Smooth muscle cell (in vitro differentiated cells): ENCODE measurements around the gene SLC35F4. TPM values are rescaled to one million over a fixed set of nuclear protein-coding genes. Genes with fewer than 3 reads are reported as not detected.

Experiments
- DNase-seq: peaks from one replicate; lab custom pipeline; 2025; ENCODE audit not compliant: unreplicated experiment; lab: John Stamatoyannopoulos, UW
- H2AFZ ChIP-seq: fragments of 200-600 bp; sonication (generic); 2 replicates; pipeline ENCODE4 v1.6.0; 2016; ENCODE audit warnings: antibody characterized with exemption, low read depth, mild to moderate bottlenecking
- H3F3A ChIP-seq: fragments of 200-600 bp; sonication (generic); 2 replicates; pipeline ENCODE4 v1.6.0; 2017; ENCODE audit warnings: antibody characterized with exemption, low read depth
- H3K27ac ChIP-seq: fragments of 200-600 bp; sonication (generic); 2 replicates; pipeline ENCODE4 v1.5.1; 2016; ENCODE audit warnings: low read depth, mild to moderate bottlenecking
- H3K27me3 ChIP-seq: fragments of 200-600 bp; sonication (generic); 2 replicates; pipeline ENCODE4 v1.6.1; 2016; ENCODE audit warnings: low read depth, mild to moderate bottlenecking
- H3K36me3 ChIP-seq: fragments of 200-600 bp; sonication (generic); 2 replicates; pipeline ENCODE4 v1.5.1; 2016; ENCODE audit warnings: low read depth
- H3K4me1 ChIP-seq: fragments of 200-600 bp; sonication (generic); 2 replicates; pipeline ENCODE4 v1.5.1; 2016; ENCODE audit warnings: low read depth
- H3K4me2 ChIP-seq: fragments of 200-600 bp; sonication (generic); 2 replicates; pipeline ENCODE4 v1.6.0; 2016; ENCODE audit warnings: mild to moderate bottlenecking
- H3K4me3 ChIP-seq: fragments of 200-600 bp; sonication (generic); 2 replicates; pipeline ENCODE4 v1.5.1; 2016; ENCODE audit warnings: mild to moderate bottlenecking
- H3K79me2 ChIP-seq: fragments of 200-600 bp; sonication (generic); 2 replicates; pipeline ENCODE4 v1.6.0; 2016; ENCODE audit warnings: low read depth, mild to moderate bottlenecking
- H3K9ac ChIP-seq: fragments of 200-600 bp; sonication (generic); 2 replicates; pipeline ENCODE4 v1.6.0; 2016; ENCODE audit warnings: low read depth
- H3K9me3 ChIP-seq: fragments of 200-600 bp; sonication (generic); replicated peaks from 2 replicates; pipeline ENCODE4 v1.5.1; 2016; ENCODE audit warnings: low read depth
- H4K20me1 ChIP-seq: fragments of 200-600 bp; sonication (generic); 2 replicates; pipeline ENCODE4 v1.6.0; 2016; ENCODE audit warnings: low read depth
- WGBS: methylation state at CpG from one replicate; pipeline ENCODE4 v1.1.7; 2016; ENCODE audit warnings: low lambda C conversion rate; 5-methylcytosine and 5-hydroxymethylcytosine counted together
- polyA plus RNA-seq: library from polyadenylated mRNA; unstranded; fragments of >200 nt; fragmentation: Nextera tagmentation; extraction: Ambion mirVana; gene quantifications from 2 replicates; pipeline ENCODE4 v1.2.1, GENCODE V29; 2016
- total RNA-seq: library from RNA; depleted of rRNA; stranded (reverse); fragments of >200 nt; gene quantifications from 2 replicates; pipeline ENCODE4 v1.2.3, GENCODE V29; 2014
- TF ChIP-seq, protein P1 (sequence below): fragments of 200-600 bp; sonication (generic); IDR thresholded peaks from 2 replicates; pipeline ENCODE4 v1.5.1; 2017; ENCODE audit warnings: borderline replicate concordance, mild to moderate bottlenecking, antibody characterized with exemption; ENCODE audit not compliant: insufficient read depth, poor library complexity, severe bottlenecking

The SLC35F4 gene
- total and polyA plus RNA-seq, 2 experiments from 2014 or later, result not detected

DNA sequence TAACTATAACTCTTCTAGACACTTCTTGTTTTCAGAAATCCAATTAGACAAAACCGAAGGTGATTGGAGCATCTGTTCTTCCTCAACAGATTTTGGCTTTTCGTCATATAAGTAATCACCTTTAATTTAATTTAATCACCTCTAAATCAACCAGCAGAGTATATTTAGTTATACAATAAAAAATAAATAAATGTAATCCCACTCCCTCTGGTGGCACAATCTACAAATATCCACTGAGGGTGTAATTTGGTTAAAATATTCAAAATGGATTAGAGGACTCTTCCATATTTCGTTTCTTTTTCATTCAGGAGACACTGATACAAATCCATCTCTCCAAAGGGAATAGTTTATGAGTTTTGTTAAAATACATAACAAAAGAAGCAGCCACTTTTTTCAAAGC is 18.3 kb upstream of the SLC35F4 start:
- Histone ChIP-seq H3K27me3 (peaks cover 18% of the 10 kb centered on the region), H3K9ac (no peak overlapping the region), H3K9me3 (no peaks in the 10 kb centered on the region), H3K27ac (no peak overlapping the region), H3K4me3 (no peak overlapping the region), H4K20me1 (no peaks in the 10 kb centered on the region), H3K79me2 (no peaks in the 10 kb centered on the region), H3K4me2 (no peak overlapping the region), H2AFZ (no peak overlapping the region), H3K36me3 (no peaks in the 10 kb centered on the region), H3K4me1 (no peaks in the 10 kb centered on the region), H3F3A (no peaks in the 10 kb centered on the region)
- TF ChIP-seq, protein P1, sequence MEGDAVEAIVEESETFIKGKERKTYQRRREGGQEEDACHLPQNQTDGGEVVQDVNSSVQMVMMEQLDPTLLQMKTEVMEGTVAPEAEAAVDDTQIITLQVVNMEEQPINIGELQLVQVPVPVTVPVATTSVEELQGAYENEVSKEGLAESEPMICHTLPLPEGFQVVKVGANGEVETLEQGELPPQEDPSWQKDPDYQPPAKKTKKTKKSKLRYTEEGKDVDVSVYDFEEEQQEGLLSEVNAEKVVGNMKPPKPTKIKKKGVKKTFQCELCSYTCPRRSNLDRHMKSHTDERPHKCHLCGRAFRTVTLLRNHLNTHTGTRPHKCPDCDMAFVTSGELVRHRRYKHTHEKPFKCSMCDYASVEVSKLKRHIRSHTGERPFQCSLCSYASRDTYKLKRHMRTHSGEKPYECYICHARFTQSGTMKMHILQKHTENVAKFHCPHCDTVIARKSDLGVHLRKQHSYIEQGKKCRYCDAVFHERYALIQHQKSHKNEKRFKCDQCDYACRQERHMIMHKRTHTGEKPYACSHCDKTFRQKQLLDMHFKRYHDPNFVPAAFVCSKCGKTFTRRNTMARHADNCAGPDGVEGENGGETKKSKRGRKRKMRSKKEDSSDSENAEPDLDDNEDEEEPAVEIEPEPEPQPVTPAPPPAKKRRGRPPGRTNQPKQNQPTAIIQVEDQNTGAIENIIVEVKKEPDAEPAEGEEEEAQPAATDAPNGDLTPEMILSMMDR, result peak; percentile 20
- 83% methylated on average over 3 of the region's 3 CpGs for WGBS
- no peak for DNase-seq

DNA sequence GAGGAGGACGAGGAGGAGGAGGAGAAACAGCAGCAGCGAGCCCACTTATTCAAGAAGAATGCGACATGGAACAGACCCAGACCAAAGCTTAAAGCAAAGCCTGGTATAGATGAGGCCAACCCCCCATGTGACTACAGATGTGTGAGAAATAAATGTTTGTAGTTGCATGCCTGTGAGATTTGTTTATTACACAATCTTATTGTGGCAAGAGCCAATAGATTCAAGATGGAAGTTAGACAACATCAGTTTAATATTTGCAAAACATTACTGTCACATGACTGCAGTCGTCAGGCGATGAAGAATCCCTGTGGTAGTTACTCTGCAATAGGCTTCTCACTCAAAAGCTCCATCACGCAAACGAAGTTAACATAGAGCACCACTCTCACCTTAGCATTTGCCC is 17.2 kb upstream of the SLC35F4 start:
- Histone ChIP-seq H3K4me2 (no peak overlapping the region), H3K27me3 (peaks cover 18% of the 10 kb centered on the region), H3F3A (no peaks in the 10 kb centered on the region), H3K36me3 (no peaks in the 10 kb centered on the region), H3K79me2 (no peaks in the 10 kb centered on the region), H3K27ac (no peak overlapping the region), H2AFZ (no peak overlapping the region), H4K20me1 (no peaks in the 10 kb centered on the region), H3K4me1 (no peaks in the 10 kb centered on the region), H3K4me3 (no peak overlapping the region), H3K9me3 (no peaks in the 10 kb centered on the region), H3K9ac (no peak overlapping the region)
- DNase-seq, result no peak
- 72% methylated on average over 7 of the region's 7 CpGs for WGBS
- TF ChIP-seq, protein P1, result no peak

DNA sequence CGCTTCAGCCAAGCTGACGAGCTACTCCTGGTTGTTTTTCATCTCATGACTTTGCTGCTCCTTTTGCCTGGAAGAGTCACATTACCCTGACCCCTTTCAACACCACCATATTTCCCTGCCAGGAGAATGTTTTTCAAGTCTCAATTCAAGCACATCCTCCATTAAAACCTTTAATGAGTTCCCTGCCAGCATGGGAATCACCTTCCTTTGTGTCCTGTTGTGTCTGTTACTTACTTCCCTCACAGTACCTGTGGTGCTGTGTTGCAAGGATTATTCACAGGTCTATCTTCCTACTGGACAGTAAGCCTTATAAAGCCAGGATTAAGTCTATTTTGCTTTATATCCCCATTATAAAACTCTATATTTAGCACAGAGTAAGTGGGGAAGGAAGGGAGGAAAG is 13.6 kb upstream of the SLC35F4 start:
- H3K9me3 ChIP-seq, result no peaks in the 10 kb centered on the region
- no peak overlapping the region for H3K4me2 ChIP-seq
- WGBS, result 73% methylated on average over 2 of the region's 2 CpGs
- H3K36me3 ChIP-seq, result no peaks in the 10 kb centered on the region
- no peak overlapping the region for H3K9ac ChIP-seq
- TF ChIP-seq, protein P1, result no peak
- no peak overlapping the region for H3K27ac ChIP-seq
- no peak overlapping the region for H3K4me3 ChIP-seq
- no peaks in the 10 kb centered on the region for H4K20me1 ChIP-seq
- no peaks in the 10 kb centered on the region for H3K79me2 ChIP-seq
- no peak overlapping the region for H2AFZ ChIP-seq
- peaks cover 9% of the 10 kb centered on the region for H3K27me3 ChIP-seq
- no peaks in the 10 kb centered on the region for H3K4me1 ChIP-seq
- H3F3A ChIP-seq, result no peaks in the 10 kb centered on the region
- no peak for DNase-seq

DNA sequence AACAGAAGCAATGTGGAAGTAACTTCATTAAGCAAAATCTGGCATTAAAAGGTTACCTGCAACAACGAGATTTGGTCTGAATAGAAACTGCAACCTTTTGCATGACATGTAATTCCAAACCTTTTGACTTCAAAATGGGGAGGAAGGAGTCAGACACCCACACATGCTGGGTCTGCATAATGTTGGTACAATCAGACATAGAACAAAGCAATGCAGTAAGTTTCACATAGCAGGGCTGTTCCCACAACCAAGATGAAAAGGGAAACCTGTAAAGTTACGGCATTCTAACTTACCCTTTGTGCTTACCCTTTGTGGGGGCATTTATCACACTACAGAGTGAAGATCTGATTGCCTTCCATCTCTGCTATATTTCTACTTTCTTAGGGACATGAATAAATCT is 10.1 kb upstream of the SLC35F4 start:
- no peak for DNase-seq
- 91% methylated on average over 2 of the region's 2 CpGs for WGBS
- H3K4me3 ChIP-seq, result no peak overlapping the region

More for the DNA sequence above, 10.1 kb upstream of the SLC35F4 start:
- no peaks in the 10 kb centered on the region for H4K20me1 ChIP-seq
- H3K9ac ChIP-seq, result no peak overlapping the region
- no peak overlapping the region for H3K4me2 ChIP-seq
- H3K27ac ChIP-seq, result no peak overlapping the region
- no peaks in the 10 kb centered on the region for H3K27me3 ChIP-seq
- no peaks in the 10 kb centered on the region for H3K36me3 ChIP-seq
- TF ChIP-seq, protein P1, result no peak
- no peak overlapping the region for H2AFZ ChIP-seq
- no peaks in the 10 kb centered on the region for H3K9me3 ChIP-seq
- H3F3A ChIP-seq, result no peaks in the 10 kb centered on the region
- H3K4me1 ChIP-seq, result no peaks in the 10 kb centered on the region
- H3K79me2 ChIP-seq, result no peaks in the 10 kb centered on the region
